ENCODE measurements around the gene PLXND1.

The PLXND1 gene

GRCh38 chr3:129585949-129586657 lies 20.4 kb downstream of the PLXND1 start:
- DNase-seq, result no peak

GRCh38 chr3:129584631-129585030 lies 21.8 kb downstream of the PLXND1 start:
- no peak for DNase-seq

- no peak for DNase-seq
Measured at GRCh38 chr3:129583289-129583688, 23.2 kb downstream of the PLXND1 start.

- no peak for DNase-seq
Measured at GRCh38 chr3:129582799-129583198, 23.7 kb downstream of the PLXND1 start.

GRCh38 chr3:129581623-129582022 lies 24.9 kb downstream of the PLXND1 start:
- DNase-seq, result no peak

GRCh38 chr3:129579991-129580390 lies 26.5 kb downstream of the PLXND1 start:
- no peak for DNase-seq

- peak in 1 of 51 donors; percentile 11 for DNase-seq
Measured at GRCh38 chr3:129577925-129578786, 28.3 kb downstream of the PLXND1 start.

- peak in 7 of 51 donors; percentile 4 to 14 (median 12) for DNase-seq
Measured at GRCh38 chr3:129577366-129577765, 29.1 kb downstream of the PLXND1 start.

GRCh38 chr3:129576514-129577352 lies 29.7 kb downstream of the PLXND1 start:
- DNase-seq, result peak in 2 of 51 donors; percentile 13 to 17

GRCh38 chr3:129575997-129576384 lies 30.5 kb downstream of the PLXND1 start:
- DNase-seq, result no peak

GRCh38 chr3:129575233-129575996 lies 31.1 kb downstream of the PLXND1 start:
- no peak for DNase-seq

GRCh38 chr3:129574206-129574605 lies 32.3 kb downstream of the PLXND1 start:
- DNase-seq, result no peak

- DNase-seq, result no peak
Measured at GRCh38 chr3:129573493-129573892, 33.0 kb downstream of the PLXND1 start.

- DNase-seq, result no peak
Measured at GRCh38 chr3:129572603-129573002, 33.9 kb downstream of the PLXND1 start.

GRCh38 chr3:129571605-129572547 lies 34.6 kb downstream of the PLXND1 start:
- DNase-seq, result no peak

GRCh38 chr3:129569856-129570255 lies 36.6 kb downstream of the PLXND1 start:
- no peak for DNase-seq

- no peak for DNase-seq
Measured at GRCh38 chr3:129567939-129568338, 38.5 kb downstream of the PLXND1 start.

GRCh38 chr3:129567176-129567705 lies 39.2 kb downstream of the PLXND1 start:
- DNase-seq, result no peak

GRCh38 chr3:129565902-129566301 lies 40.6 kb downstream of the PLXND1 start:
- DNase-seq, result no peak
